Activated CD4-positive, alpha-beta T cell treated with anti-CD3 and anti-CD28 coated beads, Interleukin-2, amount 10 ng/mL, durations not matched to agents 24 days and 14 days (primary cell): ENCODE results near the gene RAI1. TPM values are rescaled to one million over a fixed set of nuclear protein-coding genes. Genes with fewer than 3 reads are reported as not detected.

Source experiments
- DNase-seq: peaks from one replicate; pipeline ENCODE4 v3.0.0; 2022
- H3K27ac Mint-ChIP-seq: one replicate; pipeline ENCODE4 v1.8.0; 2022; ENCODE audit warnings: mild to moderate bottlenecking, mixed read lengths
- H3K27me3 Mint-ChIP-seq: one replicate; pipeline ENCODE4 v1.8.0; 2022; ENCODE audit warnings: mixed read lengths
- H3K36me3 Mint-ChIP-seq: one replicate; pipeline ENCODE4 v1.8.0; 2022; ENCODE audit warnings: low read depth, mild to moderate bottlenecking, mixed read lengths
- H3K4me1 Mint-ChIP-seq: one replicate; pipeline ENCODE4 v1.8.0; 2021; ENCODE audit warnings: mixed read lengths
- H3K4me3 Mint-ChIP-seq: one replicate; pipeline ENCODE4 v1.8.0; 2022; ENCODE audit warnings: mild to moderate bottlenecking, moderate library complexity, mixed read lengths
- H3K9me3 Mint-ChIP-seq: one replicate; pipeline ENCODE4 v1.8.0; 2021; ENCODE audit warnings: mixed read lengths
- intact Hi-C: fragments of 100-400 bp; cut with micrococcal nuclease; formaldehyde crosslinking; loops from one replicate; pipeline ENCODE4 v1.15.1; 2023
- total RNA-seq: library from RNA; stranded (reverse); gene quantifications from 2 replicates; pipeline ENCODE4 v1.2.3, GENCODE V29; 2022

RAI1 gene
- total RNA-seq, 1 donor from 2014 or later: 34.5 TPM

DNA sequence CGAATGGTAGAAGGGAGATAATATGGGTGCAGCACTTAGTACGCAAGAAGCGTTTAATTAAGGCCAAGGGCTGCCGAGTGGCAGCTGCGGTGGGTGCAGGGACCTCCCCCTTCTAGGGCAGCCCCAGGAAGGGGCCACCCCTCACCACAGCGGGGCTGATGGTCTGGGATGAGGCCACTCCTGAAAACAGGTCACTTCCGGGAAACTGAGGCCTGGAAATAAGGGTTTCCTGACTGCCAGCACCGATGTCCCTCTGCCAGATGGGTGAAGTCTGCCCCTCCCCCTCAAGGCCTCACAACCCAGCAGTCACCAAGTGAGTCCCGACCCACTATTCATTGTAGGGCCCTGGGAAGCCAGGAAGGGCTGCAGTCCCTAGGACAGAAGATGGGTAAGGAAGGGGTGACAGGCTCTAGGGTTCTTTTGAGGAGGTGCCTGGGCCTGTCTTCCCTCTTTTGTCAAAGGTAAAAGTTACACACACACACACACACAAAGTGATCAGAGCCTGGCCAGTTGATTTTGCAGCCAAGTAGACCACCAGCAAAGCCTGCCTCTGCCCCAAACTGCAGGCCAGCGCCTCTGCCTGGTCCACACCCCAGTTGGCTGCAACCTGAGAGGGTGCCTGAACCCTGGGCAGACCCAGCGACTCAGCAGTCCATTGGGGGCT is 143.0 kb downstream of the RAI1 start:
- Mint-ChIP-seq H3K4me3 (peak overlapping the region; percentile 78), H3K27me3 (no peaks in the 10 kb centered on the region), H3K9me3 (no peaks in the 10 kb centered on the region), H3K4me1 (peaks cover 83% of the 10 kb centered on the region), H3K27ac (peak overlapping the region; percentile 93), H3K36me3 (peaks cover 26% of the 10 kb centered on the region)
- DNase-seq: no peak
- intact Hi-C loops: loop anchor here (2.0 to 5.0 kb wide), 3 partner anchors 31 to 213 kb away; partner anchors contain the start of genes ATPAF2 and GID4

DNA sequence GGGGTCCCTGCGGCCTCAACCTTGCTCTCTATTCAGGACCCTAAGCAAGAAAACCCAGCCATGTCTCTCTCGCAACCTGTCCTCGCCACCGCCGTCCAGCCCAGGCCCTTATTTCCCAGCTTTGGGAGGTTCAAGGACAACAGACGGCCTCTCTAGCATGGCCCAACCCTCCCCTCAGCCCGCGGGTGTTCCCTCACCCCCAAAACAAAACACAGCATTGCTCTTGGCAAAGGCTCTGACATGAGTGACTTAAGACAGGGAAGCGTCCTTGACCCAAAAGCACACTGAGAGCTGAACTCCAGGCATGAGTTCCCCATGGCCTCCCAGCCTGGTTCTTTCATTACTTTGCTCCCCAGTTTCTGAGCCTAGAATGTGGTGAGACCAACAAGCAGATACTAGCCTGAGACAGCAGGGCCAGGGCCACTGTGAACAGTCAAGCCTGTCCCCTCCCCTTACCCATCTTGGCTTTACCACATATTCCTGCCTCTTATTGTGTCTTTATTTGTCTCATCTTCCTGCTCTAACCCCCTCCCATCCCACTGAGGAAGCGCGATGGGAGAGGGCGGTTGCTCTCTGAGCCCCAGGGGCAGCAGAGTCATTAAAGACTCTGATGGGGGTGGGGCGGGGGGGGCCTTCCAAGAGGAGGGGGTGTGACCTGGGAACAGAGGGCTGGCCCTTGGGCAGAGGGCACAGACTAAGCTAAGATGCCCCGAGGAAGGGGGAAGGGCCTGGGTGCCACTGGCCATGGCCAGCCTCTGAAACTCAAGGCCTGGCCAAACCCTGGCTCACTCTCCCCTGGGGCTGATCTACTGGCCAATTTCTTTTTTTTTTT is 143.7 kb downstream of the RAI1 start:
- H3K9me3 Mint-ChIP-seq: no peaks in the 10 kb centered on the region
- peaks cover 21% of the 10 kb centered on the region for H3K36me3 Mint-ChIP-seq
- DNase-seq: peak; percentile 72
- H3K27me3 Mint-ChIP-seq: no peaks in the 10 kb centered on the region
- H3K27ac Mint-ChIP-seq: peak overlapping the region; percentile 95
- intact Hi-C loops: loop anchor here (2.0 to 5.0 kb wide), 3 partner anchors 32 to 212 kb away; partner anchors contain the start of genes ATPAF2 and GID4
- peaks cover 81% of the 10 kb centered on the region for H3K4me1 Mint-ChIP-seq
- H3K4me3 Mint-ChIP-seq: peak overlapping the region; percentile 78

DNA sequence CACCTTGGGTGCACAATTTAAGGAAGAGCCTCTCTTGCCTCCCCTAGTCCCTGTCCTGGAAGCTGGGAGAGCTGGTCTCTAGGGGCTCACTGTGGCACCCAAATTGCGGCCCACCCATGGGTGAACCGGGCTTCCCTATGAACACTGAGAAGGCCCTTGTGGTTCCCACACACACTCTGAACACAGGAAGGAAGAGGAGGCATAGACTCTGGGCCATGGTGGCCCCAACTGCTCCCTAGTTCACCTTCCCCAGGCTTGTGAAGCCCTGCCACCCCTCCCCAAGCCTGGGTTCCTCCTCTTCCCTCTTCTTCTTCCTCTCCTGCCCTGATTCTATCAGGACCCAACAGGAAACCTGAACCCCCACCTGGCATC is 145.1 kb downstream of the RAI1 start:
- H3K27ac Mint-ChIP-seq: peak overlapping the region; percentile 95
- intact Hi-C loops: loop anchor here (1.0 kb wide), 1 partner anchor 8 kb away; no protein-coding TSS in a partner anchor
- no peaks in the 10 kb centered on the region for H3K27me3 Mint-ChIP-seq
- H3K4me1 Mint-ChIP-seq: peaks cover 75% of the 10 kb centered on the region
- DNase-seq: peak; percentile 74
- H3K4me3 Mint-ChIP-seq: peak overlapping the region; percentile 73
- H3K36me3 Mint-ChIP-seq: peaks cover 21% of the 10 kb centered on the region
- H3K9me3 Mint-ChIP-seq: no peaks in the 10 kb centered on the region

DNA sequence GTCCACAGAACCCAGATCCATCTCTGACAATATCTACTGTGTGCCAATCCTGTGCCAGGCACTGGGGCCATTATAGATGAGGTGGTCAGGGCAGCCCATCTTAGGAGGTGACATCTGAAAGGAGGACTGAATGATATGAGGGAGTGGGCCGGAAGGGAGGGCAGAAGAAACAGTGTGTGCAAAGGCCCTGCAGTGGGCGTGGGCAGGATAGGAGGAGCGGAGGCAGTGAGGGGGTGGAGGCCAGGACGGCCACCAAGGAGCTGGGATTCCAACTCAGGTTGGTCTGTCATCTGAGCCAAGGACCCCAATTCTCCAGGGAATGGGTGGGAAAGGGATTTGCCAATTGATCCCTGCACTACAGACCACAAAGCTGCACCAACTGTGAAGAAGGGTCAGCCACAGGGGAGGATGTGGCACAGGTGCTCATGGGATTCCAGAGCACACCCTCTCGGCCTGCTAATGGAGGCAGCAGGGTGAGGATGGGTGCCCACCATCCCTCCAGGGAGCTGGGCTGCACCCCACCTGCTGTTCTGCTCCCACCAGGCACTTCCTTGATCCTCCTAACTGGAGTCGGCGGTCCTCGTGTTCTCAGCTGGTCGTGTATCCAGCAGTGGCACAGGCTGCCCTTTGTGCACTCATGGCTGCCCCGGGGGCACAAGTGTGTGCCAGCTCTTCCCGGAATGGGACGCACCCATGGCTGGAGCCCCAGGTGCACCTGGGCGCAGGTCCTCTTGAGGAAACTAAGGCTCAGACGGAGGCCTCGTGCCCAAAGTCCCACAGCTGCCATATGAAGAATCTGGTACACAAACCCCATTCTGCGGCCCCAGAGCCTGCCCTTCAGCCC is 145.9 kb downstream of the RAI1 start:
- Mint-ChIP-seq H3K27ac (peak overlapping the region; percentile 95), H3K4me3 (peak overlapping the region; percentile 73)
- intact Hi-C loops: loop anchor here (1.0 kb wide), 1 partner anchor 7 kb away; no protein-coding TSS in a partner anchor

DNA sequence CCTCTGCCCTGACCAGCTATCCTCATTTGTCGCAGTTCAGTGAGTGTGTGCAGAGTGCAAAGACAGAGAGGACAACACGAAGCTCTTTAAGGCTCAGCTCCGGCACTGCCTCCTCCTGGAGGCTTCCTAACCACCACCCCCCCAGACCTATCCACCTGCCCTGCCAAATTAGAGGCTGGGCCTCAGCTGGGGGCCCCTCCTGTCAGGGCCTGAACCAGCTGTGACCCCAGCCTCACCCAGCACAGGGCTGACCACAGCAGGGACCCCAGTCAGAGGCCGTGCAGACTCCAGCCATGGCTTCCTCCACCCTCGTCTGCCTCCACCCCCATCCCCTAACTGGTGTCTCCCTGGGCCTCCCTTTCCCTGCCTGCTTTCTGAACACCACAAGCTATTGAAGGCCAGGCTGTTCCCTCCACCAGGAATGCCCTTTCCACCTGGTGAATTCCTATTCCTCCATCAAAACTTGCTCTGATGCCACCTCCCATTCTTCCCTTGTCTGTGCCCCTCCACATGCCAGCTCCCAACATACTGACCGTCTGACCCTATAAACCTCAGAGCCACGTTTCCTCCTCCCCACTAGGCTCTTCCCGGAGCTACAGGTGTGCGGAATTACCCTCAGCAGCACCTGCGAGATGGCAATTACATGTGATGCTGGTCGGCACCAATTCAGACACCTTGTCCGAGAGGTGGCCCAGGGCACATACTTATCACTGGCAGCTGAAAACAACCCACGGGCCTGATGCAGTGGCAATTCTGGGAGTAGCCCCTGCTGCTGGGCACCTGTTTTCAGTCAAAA is 146.8 kb downstream of the RAI1 start:
- intact Hi-C loops: no loop called here
- no peaks in the 10 kb centered on the region for H3K9me3 Mint-ChIP-seq
- H3K4me3 Mint-ChIP-seq: peak overlapping the region; percentile 33
- peaks cover 65% of the 10 kb centered on the region for H3K4me1 Mint-ChIP-seq
- H3K27ac Mint-ChIP-seq: peak overlapping the region; percentile 9
- H3K36me3 Mint-ChIP-seq: peaks cover 26% of the 10 kb centered on the region
- no peak for DNase-seq
- no peaks in the 10 kb centered on the region for H3K27me3 Mint-ChIP-seq

More for the DNA sequence above, 145.9 kb downstream of the RAI1 start:
- Mint-ChIP-seq H3K27me3 (no peaks in the 10 kb centered on the region), H3K36me3 (peaks cover 23% of the 10 kb centered on the region), H3K4me1 (peaks cover 71% of the 10 kb centered on the region), H3K9me3 (no peaks in the 10 kb centered on the region)
- DNase-seq: no peak

DNA sequence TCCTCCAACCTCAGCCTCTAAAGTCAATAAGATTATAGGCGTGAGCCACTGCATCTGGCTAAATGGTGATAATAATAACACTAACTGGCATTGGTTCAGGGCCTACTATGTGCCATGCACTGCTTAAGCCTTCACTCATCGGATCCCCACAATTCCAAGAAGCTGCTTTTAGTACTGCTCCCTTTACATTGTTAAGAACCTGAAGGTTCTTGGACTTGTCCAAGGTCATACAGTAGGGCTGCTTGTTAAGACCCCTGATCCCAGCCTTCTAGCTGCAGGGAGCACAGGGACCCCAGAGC is 149.0 kb downstream of the RAI1 start:
- intact Hi-C loops: no loop called here
- Mint-ChIP-seq H3K36me3 (peaks cover 42% of the 10 kb centered on the region), H3K4me3 (no peak overlapping the region), H3K27me3 (no peaks in the 10 kb centered on the region), H3K9me3 (no peaks in the 10 kb centered on the region), H3K4me1 (peaks cover 69% of the 10 kb centered on the region), H3K27ac (peak overlapping the region; percentile 25)
- DNase-seq: no peak

DNA sequence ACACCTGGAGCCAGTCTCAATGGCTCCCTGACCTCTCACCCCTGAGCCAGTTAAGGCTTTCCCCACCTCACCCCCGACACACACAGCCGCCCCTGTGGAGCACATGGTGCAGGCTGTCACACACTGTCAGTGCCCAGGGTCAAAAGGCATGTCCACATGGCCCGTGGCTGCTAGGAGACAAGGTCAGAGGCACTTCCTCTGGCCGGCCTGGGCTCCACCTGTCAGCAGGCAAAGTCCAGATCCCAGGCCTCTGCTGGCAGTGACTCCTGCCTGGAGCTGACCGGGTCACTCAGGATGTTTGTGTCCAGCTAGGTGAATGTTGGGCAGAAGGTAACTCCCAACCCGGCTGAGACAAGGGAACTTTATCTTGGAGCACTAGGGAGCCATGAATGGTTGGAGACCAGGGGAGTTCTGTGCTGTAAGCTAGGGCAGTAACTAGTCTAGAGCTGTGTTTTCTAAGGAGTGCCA is 149.5 kb downstream of the RAI1 start:
- Mint-ChIP-seq H3K36me3 (peaks cover 43% of the 10 kb centered on the region), H3K4me3 (no peak overlapping the region), H3K27me3 (no peaks in the 10 kb centered on the region), H3K27ac (no peak overlapping the region), H3K9me3 (no peaks in the 10 kb centered on the region), H3K4me1 (peaks cover 72% of the 10 kb centered on the region)
- intact Hi-C loops: no loop called here
- no peak for DNase-seq

DNA sequence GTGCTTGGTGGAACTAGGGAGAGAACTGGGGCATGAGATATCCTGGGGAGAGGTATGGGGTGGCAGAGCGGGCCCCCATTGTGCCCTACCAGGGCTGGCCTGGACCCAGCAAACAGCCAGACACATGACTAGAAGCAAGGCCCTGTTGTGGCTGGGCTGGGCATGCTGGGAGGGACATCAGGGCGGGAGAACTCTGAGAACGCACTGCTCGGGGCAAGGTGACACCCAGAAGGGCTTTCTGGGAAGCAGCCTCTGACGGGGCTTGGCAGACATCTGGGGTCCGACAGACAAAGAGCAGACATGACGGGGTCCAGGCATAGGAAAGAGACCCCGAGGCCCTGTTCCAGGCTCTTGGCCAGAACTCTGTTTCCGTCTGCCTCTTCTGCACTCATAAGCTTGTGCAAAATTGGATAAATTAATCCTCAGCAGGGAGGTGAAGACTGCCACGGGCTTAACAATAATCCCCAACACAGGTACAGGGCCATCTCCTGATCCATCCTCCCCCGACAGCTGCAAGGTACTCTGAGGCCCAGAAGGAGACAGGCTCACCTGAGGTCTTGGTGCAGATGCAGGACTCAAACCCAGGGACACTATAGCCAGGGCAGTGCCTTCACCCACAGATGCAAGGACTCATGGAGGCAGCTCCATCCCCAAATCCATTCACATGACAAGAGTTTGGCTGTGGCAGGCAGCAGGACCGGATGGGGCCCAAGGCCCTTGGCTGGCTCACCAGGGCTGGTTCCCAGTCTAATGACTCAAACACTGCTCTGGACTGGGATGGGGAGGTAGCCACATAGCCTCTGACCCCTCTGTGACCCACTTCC is 150.2 kb downstream of the RAI1 start:
- Mint-ChIP-seq H3K36me3 (peaks cover 43% of the 10 kb centered on the region), H3K4me3 (no peak overlapping the region)

DNA sequence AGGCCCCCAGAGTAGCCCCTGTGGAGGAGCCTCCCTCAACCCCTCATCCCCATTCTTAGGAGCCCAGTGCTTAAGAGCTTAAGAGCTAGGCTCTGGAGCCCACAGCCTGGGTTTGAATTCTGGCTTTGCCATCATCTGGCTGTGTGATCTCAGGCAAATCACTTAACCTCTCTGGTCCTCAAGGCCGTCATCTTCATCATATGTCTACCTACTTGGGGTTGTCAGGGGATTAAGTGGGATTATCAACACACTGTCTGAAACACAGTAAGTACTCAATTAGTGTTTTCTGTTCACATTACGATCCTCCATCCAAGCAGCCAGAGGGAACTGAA is 150.7 kb downstream of the RAI1 start:
- Mint-ChIP-seq H3K4me3 (no peak overlapping the region), H3K9me3 (no peaks in the 10 kb centered on the region), H3K4me1 (peaks cover 64% of the 10 kb centered on the region), H3K27ac (peak overlapping the region; percentile 64), H3K36me3 (peaks cover 37% of the 10 kb centered on the region), H3K27me3 (no peaks in the 10 kb centered on the region)
- no peak for DNase-seq
- intact Hi-C loops: no loop called here

More for the DNA sequence above, 150.2 kb downstream of the RAI1 start:
- no peaks in the 10 kb centered on the region for H3K9me3 Mint-ChIP-seq
- H3K4me1 Mint-ChIP-seq: peaks cover 69% of the 10 kb centered on the region
- H3K27me3 Mint-ChIP-seq: no peaks in the 10 kb centered on the region
- intact Hi-C loops: no loop called here
- H3K27ac Mint-ChIP-seq: peak overlapping the region; percentile 34
- no peak for DNase-seq

DNA sequence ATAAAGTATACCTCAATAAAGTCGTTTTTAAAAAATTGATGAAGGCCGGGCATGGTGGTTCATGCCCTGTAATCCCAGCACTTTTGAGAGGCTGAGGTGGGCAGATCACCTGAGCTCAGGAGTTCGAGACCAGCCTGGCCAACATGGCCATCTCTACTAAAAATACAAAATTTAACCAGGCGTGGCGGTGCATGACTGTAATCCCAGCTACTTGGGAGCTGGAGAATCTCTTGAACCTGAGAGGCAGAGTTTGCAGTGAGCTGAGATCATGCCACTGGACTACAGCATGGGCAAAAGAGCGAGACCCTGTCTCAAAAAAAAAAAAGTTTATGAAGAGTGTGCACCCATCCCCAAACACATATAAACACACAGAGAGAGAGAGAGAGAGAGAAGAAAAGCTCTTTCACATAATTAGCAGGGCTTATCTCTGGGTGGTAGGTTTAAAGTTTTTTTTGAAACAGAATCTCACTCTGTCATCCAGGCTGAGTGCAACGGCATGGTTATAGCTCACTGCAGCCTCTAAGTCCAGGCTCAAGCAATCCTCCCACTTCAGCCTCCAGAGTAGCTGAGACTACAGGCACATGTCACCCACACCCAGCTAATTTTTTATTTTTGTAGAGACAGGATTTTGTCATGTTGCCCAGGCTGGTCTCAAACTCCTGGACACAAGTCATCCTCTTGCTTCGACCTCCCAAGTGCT is 152.6 kb downstream of the RAI1 start:
- Mint-ChIP-seq H3K9me3 (no peaks in the 10 kb centered on the region), H3K36me3 (peaks cover 36% of the 10 kb centered on the region), H3K27me3 (no peaks in the 10 kb centered on the region), H3K4me1 (peaks cover 63% of the 10 kb centered on the region), H3K27ac (peak overlapping the region; percentile 95), H3K4me3 (peak overlapping the region; percentile 98)
- DNase-seq: no peak
- intact Hi-C loops: loop anchor here (1.0 kb wide), 1 partner anchor 8 kb away; no protein-coding TSS in a partner anchor

DNA sequence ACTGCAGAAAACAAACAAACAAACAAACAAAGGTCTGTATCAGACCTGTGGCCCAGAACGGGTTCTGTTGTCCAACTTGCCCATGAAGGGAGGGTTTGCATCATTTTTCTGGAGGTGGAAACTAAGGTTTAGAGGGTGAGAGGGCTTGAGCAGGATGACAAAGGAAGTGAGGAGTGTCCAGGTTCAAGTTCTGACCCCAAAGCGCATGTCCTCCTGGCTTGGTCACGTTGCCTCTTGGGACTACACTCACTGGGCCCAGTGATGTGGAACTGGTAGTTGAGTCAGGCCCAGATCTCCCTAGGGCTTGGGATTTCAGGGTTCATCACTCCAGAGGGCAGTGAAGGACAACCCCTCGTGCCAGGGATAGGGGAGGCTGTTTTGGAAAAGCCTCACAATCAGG is 153.7 kb downstream of the RAI1 start:
- peak overlapping the region; percentile 98 for H3K4me3 Mint-ChIP-seq
- H3K36me3 Mint-ChIP-seq: peaks cover 33% of the 10 kb centered on the region
- intact Hi-C loops: loop anchor here (1.0 to 5.0 kb wide), 2 partner anchors 9 to 482 kb away; partner anchors contain the start of gene SMCR8
- no peaks in the 10 kb centered on the region for H3K27me3 Mint-ChIP-seq
- H3K4me1 Mint-ChIP-seq: peaks cover 67% of the 10 kb centered on the region
- peak overlapping the region; percentile 95 for H3K27ac Mint-ChIP-seq
- no peak for DNase-seq
- no peaks in the 10 kb centered on the region for H3K9me3 Mint-ChIP-seq
